Measurements from ENCODE around the gene DCAF15. TPM values are rescaled to one million over a fixed set of nuclear protein-coding genes. Genes with fewer than 3 reads are reported as not detected.

DCAF15 gene
- total RNA-seq, 1 experiment from 2014 or later: 43.0 TPM

DNA sequence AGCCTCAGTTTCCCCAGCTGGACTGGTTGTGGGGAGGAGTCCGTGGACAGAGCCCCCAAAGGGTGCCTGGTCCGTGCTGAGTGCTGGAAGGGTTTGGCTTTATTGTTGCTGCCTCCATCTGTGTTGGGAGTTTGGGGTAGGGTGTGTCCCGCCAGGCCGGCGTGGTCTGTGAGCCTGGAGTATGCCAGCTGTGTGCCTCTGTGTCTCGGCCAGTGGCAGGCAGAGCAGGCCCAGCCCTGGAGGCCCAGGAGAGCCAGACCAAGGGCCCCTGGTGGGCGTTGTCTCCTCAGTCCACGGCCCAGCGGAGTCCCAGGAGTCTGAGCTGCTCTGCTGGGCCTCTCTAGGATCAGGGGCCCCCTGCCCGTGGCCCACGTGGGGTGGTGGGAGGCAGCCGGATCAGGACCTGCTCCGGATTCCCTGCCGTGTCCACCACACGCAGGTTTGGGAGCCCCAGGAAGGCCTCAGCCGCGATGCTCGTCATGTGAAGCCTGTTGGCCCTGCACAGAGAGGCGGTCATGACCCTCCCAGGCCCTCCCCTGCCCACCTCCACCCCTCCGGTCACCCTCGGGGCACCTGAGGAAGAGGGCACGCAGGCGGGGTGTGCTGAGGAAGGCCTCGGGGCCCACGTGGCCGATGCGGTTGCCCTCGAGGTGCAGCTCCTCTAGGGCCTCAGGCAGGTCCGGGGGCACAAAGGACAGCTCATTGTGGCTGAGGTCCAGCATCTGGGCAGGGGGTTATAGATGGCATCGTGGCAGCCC lies 20.7 kb upstream of the DCAF15 start:
- POLR2A ChIA-PET: no interaction called here
- CTCF ChIA-PET: interaction anchor here (0.5 to 0.7 kb wide), 2 partner anchors 9 to 28 kb away, joined by 3 read pairs; no protein-coding TSS in a partner anchor
- TF ChIP-seq, protein P1, sequence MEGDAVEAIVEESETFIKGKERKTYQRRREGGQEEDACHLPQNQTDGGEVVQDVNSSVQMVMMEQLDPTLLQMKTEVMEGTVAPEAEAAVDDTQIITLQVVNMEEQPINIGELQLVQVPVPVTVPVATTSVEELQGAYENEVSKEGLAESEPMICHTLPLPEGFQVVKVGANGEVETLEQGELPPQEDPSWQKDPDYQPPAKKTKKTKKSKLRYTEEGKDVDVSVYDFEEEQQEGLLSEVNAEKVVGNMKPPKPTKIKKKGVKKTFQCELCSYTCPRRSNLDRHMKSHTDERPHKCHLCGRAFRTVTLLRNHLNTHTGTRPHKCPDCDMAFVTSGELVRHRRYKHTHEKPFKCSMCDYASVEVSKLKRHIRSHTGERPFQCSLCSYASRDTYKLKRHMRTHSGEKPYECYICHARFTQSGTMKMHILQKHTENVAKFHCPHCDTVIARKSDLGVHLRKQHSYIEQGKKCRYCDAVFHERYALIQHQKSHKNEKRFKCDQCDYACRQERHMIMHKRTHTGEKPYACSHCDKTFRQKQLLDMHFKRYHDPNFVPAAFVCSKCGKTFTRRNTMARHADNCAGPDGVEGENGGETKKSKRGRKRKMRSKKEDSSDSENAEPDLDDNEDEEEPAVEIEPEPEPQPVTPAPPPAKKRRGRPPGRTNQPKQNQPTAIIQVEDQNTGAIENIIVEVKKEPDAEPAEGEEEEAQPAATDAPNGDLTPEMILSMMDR (IDR thresholded peaks at IDR 0.05; ENCODE audit: insufficient read depth in 1 of 2, low read depth in 1 of 2, low read length in 1 of 2, severe bottlenecking in 1 of 2, unreplicated experiment in 1 of 2): no peak

DNA sequence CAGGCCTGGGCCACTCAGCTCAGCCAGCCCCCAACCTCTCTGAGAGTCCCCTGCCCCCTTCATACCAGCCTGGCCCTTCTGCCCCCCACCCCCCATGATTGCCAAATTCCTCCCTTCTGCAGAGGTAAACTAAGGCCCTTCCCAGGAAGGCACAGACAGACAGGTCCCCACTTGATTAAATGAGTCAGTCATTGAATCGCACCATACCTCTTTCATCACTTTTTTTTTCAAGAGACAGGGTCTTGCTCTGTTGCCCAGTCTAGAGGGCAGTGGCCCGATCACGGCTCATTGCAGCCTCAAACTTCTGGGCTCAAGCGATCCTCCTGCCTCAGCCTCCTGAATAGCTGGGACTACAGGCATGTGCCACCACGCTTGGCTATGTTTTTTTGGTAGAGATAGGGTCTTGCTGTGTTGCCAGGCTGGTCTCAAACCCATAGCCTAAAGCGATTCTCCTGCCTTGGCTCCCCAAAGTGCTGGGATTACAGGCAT lies 20.1 kb upstream of the DCAF15 start:
- Histone ChIP-seq H3K9me3 (no peaks in the 10 kb centered on the region), H3K4me3 (ENCODE audit: low read depth, low read length) (no peak overlapping the region), H3K36me3 (ENCODE audit: control insufficient read depth, insufficient read depth, low read length) (no peaks in the 10 kb centered on the region), H3K27me3 (replicated peaks; ENCODE audit: control insufficient read depth, insufficient read depth, low read length) (no peaks in the 10 kb centered on the region), H3K4me1 (no peaks in the 10 kb centered on the region)
- no peak overlapping the region for H3K4me3 Mint-ChIP-seq (ENCODE audit: unreplicated experiment)
- no peaks in the 10 kb centered on the region for H3K27me3 Mint-ChIP-seq (ENCODE audit: insufficient read depth, unreplicated experiment)
- BruUV-seq (replicated peaks): no TSS peak
- H3K27ac Mint-ChIP-seq (ENCODE audit: unreplicated experiment): no peak overlapping the region
- peaks cover 5% of the 10 kb centered on the region for H3K36me3 Mint-ChIP-seq (ENCODE audit: insufficient read depth, unreplicated experiment)
- ChIA-PET CTCF (interaction anchor here (0.5 kb wide), 1 partner anchor 28 kb away, joined by 3 read pairs; no protein-coding TSS in a partner anchor), POLR2A (no interaction called here)
- intact Hi-C loops (cut with micrococcal nuclease; ENCODE audit: unreplicated experiment): no loop called here
- TF ChIP-seq, protein P1 (IDR thresholded peaks at IDR 0.05; ENCODE audit: insufficient read depth in 1 of 2, low read depth in 1 of 2, low read length in 1 of 2, severe bottlenecking in 1 of 2, unreplicated experiment in 1 of 2): no peak
- H3K4me1 Mint-ChIP-seq (ENCODE audit: low read depth, unreplicated experiment): no peaks in the 10 kb centered on the region
- DNase-seq: no peak
- H3K9me3 Mint-ChIP-seq (ENCODE audit: unreplicated experiment): no peaks in the 10 kb centered on the region

More for the DNA sequence above, 20.7 kb upstream of the DCAF15 start:
- Mint-ChIP-seq H3K4me3 (ENCODE audit: unreplicated experiment) (no peak overlapping the region), H3K27ac (ENCODE audit: unreplicated experiment) (no peak overlapping the region), H3K27me3 (ENCODE audit: insufficient read depth, unreplicated experiment) (no peaks in the 10 kb centered on the region), H3K36me3 (ENCODE audit: insufficient read depth, unreplicated experiment) (peaks cover 11% of the 10 kb centered on the region), H3K9me3 (ENCODE audit: unreplicated experiment) (no peaks in the 10 kb centered on the region), H3K4me1 (ENCODE audit: low read depth, unreplicated experiment) (no peaks in the 10 kb centered on the region)
- intact Hi-C loops (cut with micrococcal nuclease; ENCODE audit: unreplicated experiment): no loop called here
- Histone ChIP-seq H3K4me1 (no peaks in the 10 kb centered on the region), H3K36me3 (ENCODE audit: control insufficient read depth, insufficient read depth, low read length) (no peaks in the 10 kb centered on the region), H3K9me3 (no peaks in the 10 kb centered on the region), H3K27me3 (replicated peaks; ENCODE audit: control insufficient read depth, insufficient read depth, low read length) (no peaks in the 10 kb centered on the region), H3K4me3 (ENCODE audit: low read depth, low read length) (no peak overlapping the region)
- no peak for DNase-seq
- BruUV-seq (replicated peaks): no TSS peak

DNA sequence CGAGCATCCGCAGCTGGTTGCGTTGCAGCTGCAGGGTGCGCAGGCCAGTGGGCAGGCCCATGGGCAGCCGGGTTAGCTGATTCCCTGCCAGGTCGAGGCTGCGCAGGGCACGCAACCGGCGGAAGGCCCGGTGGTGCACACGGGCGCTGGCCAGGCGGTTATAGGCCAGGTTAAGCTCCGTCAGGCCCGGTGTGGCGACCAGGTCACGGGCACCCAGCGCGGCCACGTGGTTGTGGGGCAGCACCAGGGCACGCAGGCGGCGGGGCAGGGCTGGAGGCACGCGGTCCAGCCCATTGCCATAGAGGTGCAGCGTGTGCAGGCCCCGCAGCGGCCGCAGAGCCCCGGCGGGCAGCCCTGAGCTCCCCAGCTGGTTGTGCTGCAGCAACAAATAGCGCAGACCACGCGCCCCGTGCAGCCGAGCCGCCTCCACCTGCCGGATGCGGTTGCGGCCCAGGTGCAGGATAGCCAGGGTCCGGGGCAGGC lies 19.4 kb upstream of the DCAF15 start:
- no peaks in the 10 kb centered on the region for H3K27me3 ChIP-seq (replicated peaks; ENCODE audit: control insufficient read depth, insufficient read depth, low read length)
- BruUV-seq (replicated peaks): no TSS peak
- H3K27me3 Mint-ChIP-seq (ENCODE audit: insufficient read depth, unreplicated experiment): no peaks in the 10 kb centered on the region
- H3K9me3 Mint-ChIP-seq (ENCODE audit: unreplicated experiment): no peaks in the 10 kb centered on the region
- ChIA-PET CTCF (interaction anchor here (0.5 to 1.0 kb wide), 2 partner anchors 203 to 1270 kb away, joined by 5 to 12 read pairs; partner anchors contain the start of gene ASF1B), POLR2A (no interaction called here)
- intact Hi-C loops (cut with micrococcal nuclease; ENCODE audit: unreplicated experiment): no loop called here
- H3K9me3 ChIP-seq: no peaks in the 10 kb centered on the region
- no peaks in the 10 kb centered on the region for H3K4me1 ChIP-seq
- H3K4me1 Mint-ChIP-seq (ENCODE audit: low read depth, unreplicated experiment): no peaks in the 10 kb centered on the region
- no peak overlapping the region for H3K27ac Mint-ChIP-seq (ENCODE audit: unreplicated experiment)
- H3K4me3 ChIP-seq (ENCODE audit: low read depth, low read length): no peak overlapping the region
- H3K36me3 ChIP-seq (ENCODE audit: control insufficient read depth, insufficient read depth, low read length): no peaks in the 10 kb centered on the region
- no peak for DNase-seq
- H3K4me3 Mint-ChIP-seq (ENCODE audit: unreplicated experiment): no peak overlapping the region
- TF ChIP-seq, protein P1 (IDR thresholded peaks at IDR 0.05; ENCODE audit: insufficient read depth in 1 of 2, low read depth in 1 of 2, low read length in 1 of 2, severe bottlenecking in 1 of 2, unreplicated experiment in 1 of 2): no peak
- no peaks in the 10 kb centered on the region for H3K36me3 Mint-ChIP-seq (ENCODE audit: insufficient read depth, unreplicated experiment)

Data from Caco-2 (cell line).